ENCODE data around the gene B9D1.

GRCh38 chr17:19409509-19409908 lies 47.0 kb upstream of the B9D1 start:
- TF ChIP-seq CTCF (IDR thresholded peaks at IDR 0.05; ENCODE audit: low read depth, low read length, poor library complexity, severe bottlenecking), result no peak
- TF ChIP-seq EZH2phosphoT487 (IDR thresholded peaks at IDR 0.05; ENCODE audit: borderline replicate concordance, low read length), result no peak
